ENCODE data around the gene TBX1.
A peak's percentile ranks its signal among the peaks of the same experiment; 100 is the strongest.

TBX1 gene

DNA sequence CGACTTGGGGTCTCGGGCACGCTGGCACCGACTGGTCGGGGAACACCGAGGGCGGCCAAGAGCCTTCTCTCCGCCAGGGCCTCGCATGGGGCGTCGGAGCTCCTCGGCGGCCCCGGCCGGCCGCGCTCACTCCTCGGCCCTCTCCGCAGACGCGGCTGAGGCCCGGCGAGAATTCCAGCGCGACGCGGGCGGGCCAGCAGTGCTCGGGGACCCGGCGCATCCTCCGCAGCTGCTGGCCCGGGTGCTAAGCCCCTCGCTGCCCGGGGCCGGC is 5.6 kb downstream of the TBX1 start:
- H2BK12ac ChIP-seq (ENCODE audit: low read length) = no peak overlapping the region
- H3K4me3 ChIP-seq (ENCODE audit: low read depth, low read length) = no peak overlapping the region
- no peak overlapping the region for H3K23ac ChIP-seq (ENCODE audit: low read length)
- H4K8ac ChIP-seq (ENCODE audit: low read depth, low read length) = no peak overlapping the region
- no peak overlapping the region for H3K18ac ChIP-seq (ENCODE audit: low read length)
- peak overlapping the region; percentile 56 for H3K4me2 ChIP-seq (ENCODE audit: low read length)
- H2AK5ac ChIP-seq (ENCODE audit: low read length) = no peak overlapping the region
- no peak overlapping the region for H3K9ac ChIP-seq (ENCODE audit: low read length)
- no CpG with 5 or more reads among the region's 36 CpGs for WGBS (ENCODE audit: extremely low coverage, insufficient coverage, insufficient read length)
- no peaks in the 10 kb centered on the region for H3K36me3 ChIP-seq (ENCODE audit: control insufficient read depth in 1 of 2, insufficient read depth in 2 of 2, low read length in 2 of 2)
- H3K79me1 ChIP-seq (ENCODE audit: low read length) = no peaks in the 10 kb centered on the region
- H3K79me2 ChIP-seq (ENCODE audit: control insufficient read depth, insufficient read depth, low read length, poor library complexity) = no peaks in the 10 kb centered on the region
- H3K27ac ChIP-seq (ENCODE audit: low read depth, low read length) = no peak overlapping the region
- H3K9me3 ChIP-seq (ENCODE audit: insufficient read depth, low read depth, low read length) = peaks cover 15% of the 10 kb centered on the region
- DNase-seq = peak; percentile 17 to 59
- H2BK120ac ChIP-seq (ENCODE audit: insufficient read depth, low read length, poor library complexity) = no peak overlapping the region
- no peak overlapping the region for H3K4ac ChIP-seq (ENCODE audit: low read depth, low read length)
- H3K27me3 ChIP-seq (ENCODE audit: insufficient read depth, low read length) = peaks cover 86% of the 10 kb centered on the region
- H4K91ac ChIP-seq (ENCODE audit: low read depth, low read length) = no peak overlapping the region
- H2BK5ac ChIP-seq (ENCODE audit: low read depth, low read length, poor library complexity) = no peak overlapping the region
- H3K14ac ChIP-seq (ENCODE audit: low read length) = no peak overlapping the region
- H3K4me1 ChIP-seq (ENCODE audit: control insufficient read depth in 1 of 2, insufficient read depth in 2 of 2, low read length in 2 of 2) = peaks cover 4 to 6% of the 10 kb centered on the region in 2 experiments
- H4K12ac ChIP-seq (ENCODE audit: low read depth, low read length) = no peak overlapping the region
- H2AFZ ChIP-seq (ENCODE audit: insufficient read depth, low read length, poor library complexity) = no peak overlapping the region

DNA sequence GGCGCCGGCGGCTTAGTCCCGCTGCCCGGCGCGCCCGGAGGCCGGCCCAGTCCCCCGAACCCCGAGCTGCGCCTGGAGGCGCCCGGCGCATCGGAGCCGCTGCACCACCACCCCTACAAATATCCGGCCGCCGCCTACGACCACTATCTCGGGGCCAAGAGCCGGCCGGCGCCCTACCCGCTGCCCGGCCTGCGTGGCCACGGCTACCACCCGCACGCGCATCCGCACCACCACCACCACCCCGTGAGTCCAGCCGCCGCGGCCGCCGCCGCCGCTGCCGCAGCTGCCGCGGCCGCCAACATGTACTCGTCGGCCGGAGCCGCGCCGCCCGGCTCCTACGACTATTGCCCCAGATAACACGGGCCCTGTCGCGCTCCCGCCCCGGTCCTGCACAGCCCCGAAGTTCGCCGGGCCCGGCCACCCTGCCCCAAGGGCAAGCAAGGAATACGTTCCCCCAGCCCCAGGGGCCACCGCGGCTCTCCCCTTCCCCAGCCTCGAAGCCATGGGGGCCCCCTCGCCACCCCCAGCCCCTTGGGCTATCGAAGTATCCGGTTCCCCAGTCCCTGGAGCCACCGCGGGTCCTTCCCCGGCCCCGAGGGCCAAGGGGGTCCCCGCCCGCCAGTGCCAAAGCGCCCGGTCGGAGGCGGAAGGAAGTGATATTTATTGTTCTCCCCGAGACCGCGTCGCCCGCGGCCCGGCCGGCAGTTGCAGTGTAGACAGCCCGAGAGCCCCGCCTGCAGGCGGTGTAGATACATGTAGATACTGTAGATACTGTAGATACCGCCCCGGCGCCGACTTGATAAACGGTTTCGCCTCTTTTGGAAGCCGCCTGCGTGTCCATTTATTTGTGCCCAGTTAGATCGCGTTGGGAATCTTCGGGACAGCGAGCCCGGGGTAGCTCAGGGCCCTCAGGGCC is 6.2 kb downstream of the TBX1 start:
- Histone ChIP-seq H3K36me3 (ENCODE audit: control insufficient read depth in 1 of 2, insufficient read depth in 2 of 2, low read length in 2 of 2) (no peaks in the 10 kb centered on the region), H3K4me2 (ENCODE audit: low read length) (peak overlapping the region; percentile 56), H2AFZ (ENCODE audit: insufficient read depth, low read length, poor library complexity) (no peak overlapping the region), H3K14ac (ENCODE audit: low read length) (no peak overlapping the region), H3K4ac (ENCODE audit: low read depth, low read length) (no peak overlapping the region), H2BK12ac (ENCODE audit: low read length) (no peak overlapping the region), H3K4me3 (ENCODE audit: low read depth, low read length) (no peak overlapping the region), H3K9me3 (ENCODE audit: insufficient read depth, low read depth, low read length) (peaks cover 15% of the 10 kb centered on the region), H3K4me1 (ENCODE audit: control insufficient read depth in 1 of 2, insufficient read depth in 2 of 2, low read length in 2 of 2) (peaks cover 3 to 6% of the 10 kb centered on the region in 2 experiments), H2BK5ac (ENCODE audit: low read depth, low read length, poor library complexity) (no peak overlapping the region), H3K27ac (ENCODE audit: low read depth, low read length) (no peak overlapping the region), H4K91ac (ENCODE audit: low read depth, low read length) (no peak overlapping the region), H3K79me2 (ENCODE audit: control insufficient read depth, insufficient read depth, low read length, poor library complexity) (no peaks in the 10 kb centered on the region), H3K18ac (ENCODE audit: low read length) (no peak overlapping the region), H3K79me1 (ENCODE audit: low read length) (no peaks in the 10 kb centered on the region), H3K9ac (ENCODE audit: low read length) (no peak overlapping the region), H2BK120ac (ENCODE audit: insufficient read depth, low read length, poor library complexity) (no peak overlapping the region), H4K12ac (ENCODE audit: low read depth, low read length) (no peak overlapping the region), H4K8ac (ENCODE audit: low read depth, low read length) (no peak overlapping the region), H2AK5ac (ENCODE audit: low read length) (no peak overlapping the region), H3K23ac (ENCODE audit: low read length) (no peak overlapping the region), H3K27me3 (ENCODE audit: insufficient read depth, low read length) (peaks cover 80% of the 10 kb centered on the region)
- WGBS (ENCODE audit: extremely low coverage, insufficient coverage, insufficient read length) = no CpG with 5 or more reads among the region's 103 CpGs
- DNase-seq = peak; percentile 25 to 55

DNA sequence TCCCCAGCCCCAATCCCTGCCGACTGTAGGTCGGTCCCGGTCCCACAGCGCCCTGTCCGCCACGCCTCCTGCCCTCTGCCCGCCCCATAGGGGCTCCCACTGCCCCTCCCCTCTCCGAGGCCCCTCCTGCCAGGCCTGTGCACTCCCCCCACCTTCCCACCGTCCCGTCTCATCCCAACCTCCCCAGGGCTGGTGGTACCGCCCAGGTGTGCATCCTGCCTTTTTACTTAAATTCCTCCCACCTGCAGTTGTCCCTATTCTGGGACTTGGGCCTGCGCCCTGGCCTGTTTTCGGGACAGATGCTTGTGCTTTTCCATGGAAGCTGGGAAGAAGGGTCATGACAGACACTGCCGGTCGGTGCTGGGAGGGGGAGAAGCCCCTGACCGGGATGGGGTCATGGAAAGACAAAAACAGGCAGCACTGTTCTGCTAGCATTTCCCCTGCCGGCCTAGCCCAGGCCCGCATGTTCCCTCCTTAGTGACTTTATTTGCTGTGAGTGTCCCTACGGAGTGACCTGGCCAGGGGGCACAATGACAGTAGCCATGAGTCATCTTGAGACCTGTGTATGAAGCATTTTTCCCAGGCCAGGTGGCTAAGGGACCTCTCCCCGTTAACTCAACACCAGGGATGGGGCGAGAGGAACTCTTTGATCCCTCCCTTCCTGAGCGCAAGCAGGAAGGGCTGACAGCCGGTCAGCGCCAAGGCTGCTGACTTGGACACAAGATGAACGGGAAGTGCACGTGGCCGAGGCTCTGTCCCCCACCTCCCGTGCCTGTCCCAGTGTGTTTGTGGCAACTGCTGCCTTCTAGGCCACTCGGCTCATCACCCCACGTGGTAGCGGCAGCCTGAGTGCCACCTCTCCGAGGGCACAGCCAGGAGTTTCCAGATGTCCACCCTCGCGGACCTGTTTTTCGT is 7.1 kb downstream of the TBX1 start:
- Histone ChIP-seq H3K4me3 (ENCODE audit: low read depth, low read length) (no peak overlapping the region), H4K8ac (ENCODE audit: low read depth, low read length) (no peak overlapping the region), H2BK12ac (ENCODE audit: low read length) (no peak overlapping the region), H3K9me3 (ENCODE audit: insufficient read depth, low read depth, low read length) (peaks cover 10% of the 10 kb centered on the region), H3K9ac (ENCODE audit: low read length) (no peak overlapping the region), H4K12ac (ENCODE audit: low read depth, low read length) (no peak overlapping the region), H3K79me1 (ENCODE audit: low read length) (no peaks in the 10 kb centered on the region), H3K27me3 (ENCODE audit: insufficient read depth, low read length) (peaks cover 70% of the 10 kb centered on the region), H3K27ac (ENCODE audit: low read depth, low read length) (no peak overlapping the region), H3K4me2 (ENCODE audit: low read length) (peak overlapping the region; percentile 10), H3K4ac (ENCODE audit: low read depth, low read length) (no peak overlapping the region), H2AK5ac (ENCODE audit: low read length) (no peak overlapping the region), H4K91ac (ENCODE audit: low read depth, low read length) (no peak overlapping the region), H3K79me2 (ENCODE audit: control insufficient read depth, insufficient read depth, low read length, poor library complexity) (no peaks in the 10 kb centered on the region), H3K23ac (ENCODE audit: low read length) (no peak overlapping the region), H3K18ac (ENCODE audit: low read length) (no peak overlapping the region), H3K4me1 (ENCODE audit: control insufficient read depth in 1 of 2, insufficient read depth in 2 of 2, low read length in 2 of 2) (peaks cover 3 to 6% of the 10 kb centered on the region in 2 experiments), H2BK120ac (ENCODE audit: insufficient read depth, low read length, poor library complexity) (no peak overlapping the region), H3K36me3 (ENCODE audit: control insufficient read depth in 1 of 2, insufficient read depth in 2 of 2, low read length in 2 of 2) (no peaks in the 10 kb centered on the region), H3K14ac (ENCODE audit: low read length) (no peak overlapping the region), H2BK5ac (ENCODE audit: low read depth, low read length, poor library complexity) (no peak overlapping the region), H2AFZ (ENCODE audit: insufficient read depth, low read length, poor library complexity) (no peak overlapping the region)
- WGBS (ENCODE audit: extremely low coverage, insufficient coverage, insufficient read length) = no CpG with 5 or more reads among the region's 35 CpGs
- DNase-seq = peak; percentile 92 to 95

GRCh38 chr22:19769393-19769715 is 8.8 kb downstream of the TBX1 start:
- Histone ChIP-seq H4K8ac (ENCODE audit: low read depth, low read length) (no peak overlapping the region), H4K12ac (ENCODE audit: low read depth, low read length) (no peak overlapping the region), H2AFZ (ENCODE audit: insufficient read depth, low read length, poor library complexity) (no peak overlapping the region), H3K4me3 (ENCODE audit: low read depth, low read length) (no peak overlapping the region), H3K9me3 (ENCODE audit: insufficient read depth, low read depth, low read length) (peaks cover 2% of the 10 kb centered on the region), H2BK120ac (ENCODE audit: insufficient read depth, low read length, poor library complexity) (no peak overlapping the region), H3K4ac (ENCODE audit: low read depth, low read length) (no peak overlapping the region), H3K9ac (ENCODE audit: low read length) (no peak overlapping the region), H3K79me1 (ENCODE audit: low read length) (no peaks in the 10 kb centered on the region), H3K14ac (ENCODE audit: low read length) (no peak overlapping the region), H3K4me2 (ENCODE audit: low read length) (no peak overlapping the region), H3K27me3 (ENCODE audit: insufficient read depth, low read length) (peaks cover 54% of the 10 kb centered on the region), H3K4me1 (ENCODE audit: control insufficient read depth in 1 of 2, insufficient read depth in 2 of 2, low read length in 2 of 2) (peaks cover 3 to 6% of the 10 kb centered on the region in 2 experiments), H3K36me3 (ENCODE audit: control insufficient read depth in 1 of 2, insufficient read depth in 2 of 2, low read length in 2 of 2) (no peaks in the 10 kb centered on the region), H2BK5ac (ENCODE audit: low read depth, low read length, poor library complexity) (no peak overlapping the region), H2AK5ac (ENCODE audit: low read length) (no peak overlapping the region), H4K91ac (ENCODE audit: low read depth, low read length) (no peak overlapping the region), H3K79me2 (ENCODE audit: control insufficient read depth, insufficient read depth, low read length, poor library complexity) (no peaks in the 10 kb centered on the region), H3K18ac (ENCODE audit: low read length) (no peak overlapping the region), H3K23ac (ENCODE audit: low read length) (no peak overlapping the region), H3K27ac (ENCODE audit: low read depth, low read length) (no peak overlapping the region), H2BK12ac (ENCODE audit: low read length) (no peak overlapping the region)
- DNase-seq = no peak
- WGBS (ENCODE audit: extremely low coverage, insufficient coverage, insufficient read length) = no CpG with 5 or more reads among the region's 12 CpGs
